HG03159 (cell line): ENCODE results near the gene ORC2.
"Not testable (repeated sequence)": the region's sequence is repeated elsewhere in the genome, so short reads cannot be mapped to it uniquely, and the experiment has no call there.

ENCODE experiments used
- ATAC-seq: cut with Tn5 transposase; IDR thresholded peaks from one replicate; pipeline ENCODE4 v1.9.1; 2021; ENCODE audit warnings: mild to moderate bottlenecking, moderate library complexity; ENCODE audit not compliant: unreplicated experiment

Gene ORC2

GRCh38 chr2:200963124-200963917 is at the start of gene ORC2:
ORC2 (minus strand) TSS chr2:200963660; CDS start chr2:200958123, 5,537 bp downstream.
- peak; percentile 92 for ATAC-seq

DNA sequence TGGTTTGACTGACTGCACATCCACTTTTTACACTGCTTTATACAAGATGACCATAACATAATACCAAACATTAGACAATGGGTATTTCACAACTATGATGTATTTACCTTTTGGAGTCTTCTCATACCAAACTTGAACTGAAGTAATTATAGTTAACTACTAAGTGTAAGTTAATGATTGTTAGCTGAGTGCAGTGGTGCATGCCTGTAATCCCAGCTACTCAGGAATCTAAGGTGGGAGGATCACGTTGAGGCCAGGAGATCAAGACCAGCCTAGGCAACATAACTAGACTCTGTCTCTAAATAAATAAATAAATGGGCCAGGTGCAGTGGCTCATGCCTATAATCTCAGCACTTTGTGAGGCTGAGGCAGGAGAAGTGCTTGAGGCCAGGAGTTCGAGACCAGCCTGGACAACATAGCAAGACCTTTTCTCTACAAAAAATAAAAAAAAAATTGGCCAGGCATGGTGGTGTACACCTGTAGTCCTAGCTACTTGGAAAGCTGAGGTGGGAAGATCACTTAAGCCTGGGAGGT is 44.9 kb upstream of the ORC2 start:
- no peak for ATAC-seq

GRCh38 chr2:201007584-201007998 is 44.1 kb upstream of the ORC2 start:
- no peak for ATAC-seq

GRCh38 chr2:201006704-201007103 is 43.2 kb upstream of the ORC2 start:
- ATAC-seq, result no peak

GRCh38 chr2:201004370-201004769 is 40.9 kb upstream of the ORC2 start:
- no peak for ATAC-seq

- no peak for ATAC-seq
These were observed 29.6 kb upstream of the ORC2 start for GRCh38 chr2:200993097-200993496.

DNA sequence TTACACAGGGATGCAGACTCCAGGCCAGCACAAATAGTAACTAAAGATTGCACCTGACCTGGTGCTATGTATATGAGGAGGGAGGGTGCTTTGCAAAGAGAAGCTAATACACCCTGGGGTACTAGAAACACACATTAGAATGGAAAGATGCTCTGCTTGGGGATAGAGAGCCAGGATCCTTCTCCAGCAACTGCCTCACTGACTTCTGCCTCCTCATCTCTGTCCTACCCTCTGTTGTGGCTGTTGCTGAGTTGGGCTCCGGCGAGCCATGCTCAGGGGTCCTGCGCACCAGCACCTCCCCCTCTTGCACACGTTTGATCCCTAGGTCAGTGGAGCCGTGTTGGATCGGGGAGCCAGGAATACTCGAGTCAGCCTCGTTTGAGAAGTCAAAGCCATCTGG is 23.7 kb upstream of the ORC2 start:
- ATAC-seq, result no peak

DNA sequence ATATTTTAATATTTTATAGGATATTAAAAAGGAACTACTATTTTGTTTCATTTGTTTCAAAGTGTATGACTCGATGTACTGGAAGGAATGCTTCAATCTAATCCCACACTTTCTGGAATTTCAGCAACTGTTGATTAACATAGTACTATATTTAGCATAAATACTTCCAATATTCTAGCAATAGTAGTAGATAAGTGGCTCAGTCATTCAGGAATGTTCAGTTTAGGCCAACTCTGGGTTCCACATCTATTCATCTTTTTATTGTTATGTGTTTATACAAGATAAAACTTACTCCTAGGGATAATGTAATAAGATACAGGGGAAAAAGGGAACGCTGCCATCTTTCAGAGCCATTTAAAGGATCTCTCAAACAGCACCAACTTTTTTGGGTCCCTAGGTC is 22.3 kb upstream of the ORC2 start:
- no peak for ATAC-seq

- no peak for ATAC-seq
These were observed 13.2 kb upstream of the ORC2 start for GRCh38 chr2:200976710-200977109.

DNA sequence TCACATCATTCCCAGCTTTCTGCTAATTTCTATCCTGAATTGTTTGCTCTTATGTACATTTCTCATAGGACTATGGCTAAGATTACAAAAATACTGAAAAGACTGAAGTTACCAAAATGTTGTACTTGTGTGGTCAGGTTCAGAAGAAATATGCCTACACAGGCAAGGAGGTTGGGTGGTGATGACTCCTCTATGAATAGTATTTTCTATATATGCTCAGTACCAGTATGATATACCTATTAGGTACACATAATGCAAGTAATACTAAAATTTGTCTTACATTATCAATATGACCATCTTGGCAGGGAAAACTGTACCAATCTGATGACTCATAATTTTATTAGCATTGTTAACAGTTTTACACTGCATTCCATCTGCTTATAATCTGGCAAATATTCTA is 12.2 kb upstream of the ORC2 start:
- no peak for ATAC-seq

DNA sequence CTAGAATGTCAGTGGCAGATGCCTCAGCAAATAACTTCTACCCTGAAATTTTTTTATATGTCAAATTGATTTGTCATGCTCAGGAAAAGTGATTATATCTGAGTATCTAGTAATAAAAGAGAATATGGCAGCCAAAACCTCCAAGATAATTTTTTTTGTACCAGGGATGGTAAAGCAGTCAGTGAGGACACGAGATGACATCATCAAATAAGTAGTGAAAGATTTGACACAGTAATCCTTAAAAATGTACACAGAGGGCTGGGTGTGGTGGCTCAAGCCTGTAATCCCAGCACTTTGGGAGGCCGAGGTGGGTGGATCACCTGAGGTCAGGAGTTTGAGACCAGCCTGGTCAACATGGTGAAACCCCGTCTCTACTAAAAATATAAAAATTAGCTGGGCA is 6.6 kb upstream of the ORC2 start:
- not testable (repeated sequence) for ATAC-seq

DNA sequence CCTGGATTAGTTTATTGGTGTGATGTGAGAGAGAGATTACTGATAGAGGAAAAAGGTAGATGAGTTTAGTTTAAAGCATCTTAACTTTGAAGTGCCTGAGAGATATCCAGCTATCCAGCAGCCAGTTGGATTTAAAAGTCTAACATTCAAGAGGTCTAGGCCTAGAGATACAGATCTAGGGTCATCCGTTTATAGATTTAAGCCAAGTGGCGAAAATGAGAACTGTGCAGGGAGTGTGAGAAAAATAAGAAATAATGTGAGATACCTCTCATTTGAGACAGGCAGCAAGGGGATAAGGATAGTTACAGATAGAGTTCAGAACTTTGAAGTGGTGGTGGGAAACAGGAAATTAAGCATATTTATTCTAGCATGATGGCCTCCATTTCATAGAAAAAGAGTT is 5.3 kb upstream of the ORC2 start:
- ATAC-seq, result no peak

- ATAC-seq, result no peak
These were observed 4.7 kb upstream of the ORC2 start for GRCh38 chr2:200968162-200968561.

DNA sequence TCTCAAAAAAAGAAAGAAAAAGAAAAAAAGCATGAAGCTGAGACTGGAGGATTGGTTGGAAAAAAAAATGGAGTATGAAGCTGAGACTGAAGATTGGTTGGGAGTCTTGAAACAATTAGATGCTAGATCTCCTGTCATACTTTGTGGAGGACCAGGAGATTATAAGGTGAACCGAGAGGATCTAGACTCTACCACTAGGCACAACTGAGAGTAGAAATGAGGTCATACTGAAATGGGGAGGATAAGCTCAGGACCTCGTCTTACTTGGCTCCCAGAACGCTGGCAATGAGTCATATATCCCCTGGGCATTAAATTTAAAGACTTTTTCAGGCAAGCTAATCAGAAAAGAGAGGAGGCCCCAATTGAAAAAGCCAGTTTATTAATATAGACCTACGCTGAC is 3.3 kb upstream of the ORC2 start:
- no peak for ATAC-seq

DNA sequence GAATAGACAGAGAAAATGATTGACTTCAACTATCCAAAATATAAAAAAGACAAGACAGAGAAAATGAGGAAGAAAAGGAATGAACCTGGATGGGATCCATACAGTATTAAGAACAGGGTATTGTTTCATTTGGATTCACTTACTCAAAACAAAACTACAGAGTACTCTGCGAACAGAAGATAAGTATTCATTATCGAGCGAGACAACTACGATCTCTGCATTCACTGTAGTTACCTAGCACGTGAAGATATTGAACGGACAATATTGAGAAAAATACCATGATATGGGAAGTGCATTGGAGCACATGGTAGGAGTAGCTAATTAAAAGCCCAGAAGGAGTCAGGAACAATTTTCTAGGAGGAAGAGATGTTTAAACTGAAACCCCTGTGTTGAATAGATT is 1.0 kb upstream of the ORC2 start:
- no peak for ATAC-seq

GRCh38 chr2:200963918-200964252 is 425 bp upstream of the ORC2 start:
- not testable (repeated sequence) for ATAC-seq

DNA sequence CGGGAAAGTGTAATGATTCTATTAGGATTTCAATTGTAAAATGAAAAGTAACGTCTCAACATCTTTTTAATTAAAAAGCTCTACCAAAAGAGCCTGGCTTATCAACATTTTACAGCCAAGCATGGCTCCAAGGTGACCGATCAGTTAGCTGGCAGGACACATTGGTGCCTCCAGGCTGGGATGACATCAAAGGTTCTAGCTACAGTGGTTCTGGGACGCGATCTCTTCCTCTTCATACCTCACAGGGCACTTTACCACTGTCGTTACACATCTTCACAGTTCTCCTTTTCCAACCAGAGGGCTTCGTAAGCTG is 693 bp downstream of the ORC2 start:
- ATAC-seq, result peak; percentile 11

DNA sequence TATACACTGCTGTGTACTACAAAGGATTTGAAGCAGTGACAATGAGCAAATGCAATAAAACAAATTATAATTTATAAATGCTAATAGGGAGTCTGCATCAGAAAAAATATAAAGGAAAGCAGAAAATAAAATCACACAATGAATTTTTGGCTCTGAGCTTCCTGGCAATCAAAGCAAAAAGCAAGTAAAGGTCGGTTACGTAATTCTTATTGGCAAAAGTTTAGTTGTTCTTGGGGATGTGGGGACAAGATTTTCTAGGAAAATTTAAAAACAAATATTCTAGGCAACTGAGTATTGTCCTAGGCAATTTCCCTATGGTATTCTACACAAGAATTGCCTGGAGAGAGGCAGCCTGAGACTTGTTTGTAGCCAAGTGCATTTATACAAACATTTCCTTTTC is 1.8 kb downstream of the ORC2 start:
- ATAC-seq, result no peak

GRCh38 chr2:200950378-200950777 is 13.1 kb downstream of the ORC2 start:
- no peak for ATAC-seq

GRCh38 chr2:200945395-200945729 is 18.1 kb downstream of the ORC2 start:
- ATAC-seq, result no peak

- no peak for ATAC-seq
These were observed 18.7 kb downstream of the ORC2 start for GRCh38 chr2:200944467-200945394.

DNA sequence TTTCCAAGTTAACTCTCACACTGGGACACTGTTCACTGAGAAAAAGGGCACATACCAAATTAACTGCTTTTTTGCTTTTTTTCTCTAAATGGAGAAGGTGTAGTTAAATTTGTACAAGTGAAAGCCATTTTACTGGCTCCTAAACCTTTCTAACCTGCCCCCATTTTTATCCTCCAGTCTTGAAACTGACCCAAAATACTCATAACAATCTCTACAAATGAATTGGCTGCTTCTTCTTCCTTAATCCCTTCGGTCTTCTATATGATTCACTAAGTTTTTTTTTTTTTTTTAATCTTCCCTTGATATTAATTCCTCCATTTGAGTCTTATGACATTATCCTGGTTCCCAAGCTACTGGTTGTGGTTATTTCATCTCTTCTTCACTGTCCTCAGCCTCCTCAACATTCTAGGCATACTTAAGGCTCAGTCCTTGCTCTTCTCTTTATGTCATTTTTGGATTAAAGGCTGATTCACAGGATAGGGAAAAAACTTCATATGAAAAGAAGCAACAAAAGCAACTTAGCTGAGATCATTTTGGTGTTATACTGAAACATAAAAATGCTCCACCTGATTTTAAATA is 19.8 kb downstream of the ORC2 start:
- ATAC-seq, result no peak
